ENCODE measurements around the gene FARS2. TPM values are rescaled to one million over a fixed set of nuclear protein-coding genes. Genes with fewer than 3 reads are reported as not detected.

The FARS2 gene
- total RNA-seq, 1 experiment from 2014 or later = 13.8 TPM

GRCh38 chr6:5567890-5568289 is 306.6 kb downstream of the FARS2 start (continued):
- no peak for TF ChIP-seq SRF (IDR thresholded peaks at IDR 0.05; ENCODE audit: low read depth)
- TF ChIP-seq ZFX (IDR thresholded peaks at IDR 0.05) = no peak
- no peak for TF ChIP-seq JUND (IDR thresholded peaks at IDR 0.05)
- TF ChIP-seq CBX3 (IDR thresholded peaks at IDR 0.05; ENCODE audit: low read depth) = no peak

GRCh38 chr6:5569491-5569890 is 308.2 kb downstream of the FARS2 start:
- H3K9ac ChIP-seq (ENCODE audit: low read length) = no peak overlapping the region
- H3K4me1 ChIP-seq (ENCODE audit: control insufficient read depth in 1 of 2, insufficient read depth in 2 of 2, low read length in 2 of 2) = peaks cover 0 to 9% of the 10 kb centered on the region in 2 experiments; a peak in 1 of 4 replicates
- no peak overlapping the region for H2AFZ ChIP-seq (ENCODE audit: low read depth, low read length, poor library complexity, severe bottlenecking)
- H3K4me2 ChIP-seq (ENCODE audit: low read length) = no peak overlapping the region
- H3K36me3 ChIP-seq (ENCODE audit: control insufficient read depth in 1 of 2, insufficient read depth in 2 of 2, low read length in 2 of 2) = no peaks in the 10 kb centered on the region
- no peaks in the 10 kb centered on the region for H3K79me2 ChIP-seq (ENCODE audit: insufficient read depth, low read length)
- TF ChIP-seq CEBPB (IDR thresholded peaks at IDR 0.05; ENCODE audit: low read depth) = no peak
- no peak for TF ChIP-seq YY1 (IDR thresholded peaks at IDR 0.05; ENCODE audit: extremely low read depth, insufficient replicate concordance, low read depth, low read length)
- TF ChIP-seq ZNF274 (IDR thresholded peaks at IDR 0.05; ENCODE audit: low read depth, low read length) = no peak
- TF ChIP-seq SIN3A (IDR thresholded peaks at IDR 0.05; ENCODE audit: low read depth) = no peak
- no peak for TF ChIP-seq RAD21 (IDR thresholded peaks at IDR 0.05; ENCODE audit: low read depth)
- no peak for TF ChIP-seq ATF3 (IDR thresholded peaks at IDR 0.05)
- no peak for TF ChIP-seq ZBTB33 (IDR thresholded peaks at IDR 0.05; ENCODE audit: extremely low read depth, insufficient replicate concordance, low read length)
- no peak for TF ChIP-seq SRF (IDR thresholded peaks at IDR 0.05; ENCODE audit: low read depth)
- no peak for TF ChIP-seq MAX (IDR thresholded peaks at IDR 0.05)
- TF ChIP-seq CTCF (IDR thresholded peaks at IDR 0.05 in 2 of 3, conservative IDR thresholded peaks at IDR 0.05 in 1 of 3; ENCODE audit: borderline replicate concordance in 1 of 3, insufficient read depth in 1 of 3, low read depth in 2 of 3, low read length in 2 of 3) = no peak
- TF ChIP-seq POLR2A (IDR thresholded peaks at IDR 0.05; ENCODE audit: borderline replicate concordance, extremely low read depth, insufficient read depth, insufficient read length) = no peak
- no peak for TF ChIP-seq REST (IDR thresholded peaks at IDR 0.05; ENCODE audit: low read depth)
- TF ChIP-seq JUND (IDR thresholded peaks at IDR 0.05) = no peak
- TF ChIP-seq CBX3 (IDR thresholded peaks at IDR 0.05; ENCODE audit: low read depth) = no peak
- no peak for TF ChIP-seq ZFX (IDR thresholded peaks at IDR 0.05)
- no peak for TF ChIP-seq ELF1 (IDR thresholded peaks at IDR 0.05; ENCODE audit: borderline replicate concordance, low read depth)
- TF ChIP-seq TCF7L2 (IDR thresholded peaks at IDR 0.05; ENCODE audit: borderline replicate concordance, extremely low read depth, insufficient read depth, insufficient read length) = no peak
- no peak for DNase-seq (ENCODE audit: low read depth, low spot score)
- no peaks in the 10 kb centered on the region for H3K9me3 ChIP-seq (ENCODE audit: control insufficient read depth in 1 of 2, insufficient read depth in 1 of 2, low read depth in 1 of 2, low read length in 2 of 2)
- H3K27me3 ChIP-seq (ENCODE audit: insufficient read depth, low read length) = no peaks in the 10 kb centered on the region
- no peaks in the 10 kb centered on the region for H3K9me2 ChIP-seq (ENCODE audit: insufficient read depth)
- H3K27ac ChIP-seq (ENCODE audit: low read depth, low read length) = no peak overlapping the region
- H3K4me3 ChIP-seq (replicated peaks in 1 of 2; ENCODE audit: low read depth in 1 of 2, low read length in 2 of 2) = no peak overlapping the region
- ChIA-PET POLR2A (no interaction called here), CTCF (no interaction called here), RAD21 (ENCODE audit: low non-redundant PET in 1 of 2, low total read pairs in 2 of 2, uncharacterized antibody in 2 of 2, unreplicated experiment in 2 of 2) (no interaction called here)
- no peak for ATAC-seq
- intact Hi-C loops (cut with micrococcal nuclease) = no loop called here
- BruUV-seq (replicated peaks) = no TSS peak
- no peaks in the 10 kb centered on the region for H4K20me1 ChIP-seq (ENCODE audit: insufficient read depth)

All from HCT116 (cell line).